GM18499 (cell line): ENCODE data around the gene SPPL3.
"Not testable (repeated sequence)": the region's sequence is repeated elsewhere in the genome, so short reads cannot be mapped to it uniquely, and the experiment has no call there.

Experiments
- ATAC-seq: cut with Tn5 transposase; IDR thresholded peaks from one replicate; pipeline ENCODE4 v1.9.1; 2021; ENCODE audit warnings: moderate number of reproducible peaks; ENCODE audit not compliant: insufficient read depth, unreplicated experiment

SPPL3 gene

DNA sequence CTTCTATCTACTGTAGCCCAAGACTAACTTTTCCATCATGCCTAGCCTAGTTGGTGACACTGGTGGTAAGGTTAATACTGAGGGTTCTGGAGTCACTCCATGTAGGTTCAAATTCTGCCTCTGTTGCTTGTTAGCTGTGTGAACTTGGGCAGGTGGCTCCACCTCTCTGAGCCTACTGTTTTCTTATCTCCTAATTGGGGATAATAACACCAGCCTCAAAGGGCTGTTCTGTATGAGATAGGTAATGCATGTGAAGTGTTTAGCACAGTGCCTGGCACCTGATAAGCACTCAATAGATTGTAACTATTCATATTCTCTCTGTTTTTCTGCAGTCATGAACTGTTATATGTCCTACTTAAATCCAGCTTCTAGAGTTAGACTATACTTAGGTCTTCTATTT is 17.5 kb upstream of the SPPL3 start:
- no peak for ATAC-seq

DNA sequence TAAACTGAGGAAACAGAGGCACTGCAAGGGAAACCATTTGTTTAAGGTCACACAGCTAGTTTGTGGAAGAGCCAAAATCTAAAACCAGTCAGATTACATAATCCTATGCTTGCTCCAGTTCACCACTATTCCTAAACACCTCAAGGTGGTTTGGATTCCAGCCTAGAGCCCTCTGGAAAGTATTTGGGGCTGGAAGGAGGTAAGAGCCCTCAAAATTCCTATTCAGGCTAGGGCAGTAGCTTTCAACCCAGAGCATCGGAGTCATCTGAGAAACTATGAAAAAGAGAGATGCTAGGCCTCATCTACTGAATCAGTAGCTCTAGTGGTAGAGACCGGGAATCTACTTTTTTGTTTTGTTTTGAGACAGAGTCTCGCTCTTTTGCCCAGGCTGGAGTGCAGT is 16.0 kb upstream of the SPPL3 start:
- no peak for ATAC-seq

DNA sequence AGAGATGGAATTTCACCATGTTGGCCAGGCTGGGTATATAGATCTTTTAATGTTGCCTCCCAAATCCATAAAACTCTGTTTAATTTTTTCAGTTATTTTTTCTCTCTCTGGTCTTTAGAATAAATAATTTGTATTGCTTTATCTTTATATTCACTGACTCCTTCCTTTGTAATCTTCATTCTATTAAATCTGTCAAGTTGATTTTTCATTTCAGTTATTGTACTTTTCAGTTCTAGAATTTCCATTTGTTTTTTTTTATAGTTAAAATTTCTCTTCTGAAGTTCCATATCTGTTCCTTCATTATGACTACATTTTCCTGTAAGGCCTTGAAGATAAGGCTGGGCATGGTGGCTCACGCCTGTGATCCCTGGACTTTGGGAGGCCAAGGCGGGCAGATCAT is 13.6 kb upstream of the SPPL3 start:
- no peak for ATAC-seq

DNA sequence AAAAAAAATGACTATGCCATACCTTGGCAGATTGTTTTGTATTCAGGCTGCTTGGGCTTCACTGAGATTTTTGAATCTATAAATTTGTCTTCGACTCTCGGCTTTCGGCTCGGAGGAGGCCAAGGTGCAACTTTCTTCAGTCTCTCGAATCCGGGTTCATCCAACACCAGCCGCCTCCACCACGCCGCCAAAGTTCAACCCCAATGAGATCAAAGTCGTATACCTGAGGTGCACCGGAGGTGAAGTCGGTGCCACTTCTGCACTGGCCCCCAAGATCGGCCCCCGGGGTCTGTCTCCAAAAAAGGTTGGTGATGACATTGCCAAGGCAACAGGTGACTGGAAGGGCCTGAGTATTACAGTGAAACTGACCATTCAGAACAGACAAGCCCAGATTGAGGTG is 12.4 kb upstream of the SPPL3 start:
- no peak for ATAC-seq

DNA sequence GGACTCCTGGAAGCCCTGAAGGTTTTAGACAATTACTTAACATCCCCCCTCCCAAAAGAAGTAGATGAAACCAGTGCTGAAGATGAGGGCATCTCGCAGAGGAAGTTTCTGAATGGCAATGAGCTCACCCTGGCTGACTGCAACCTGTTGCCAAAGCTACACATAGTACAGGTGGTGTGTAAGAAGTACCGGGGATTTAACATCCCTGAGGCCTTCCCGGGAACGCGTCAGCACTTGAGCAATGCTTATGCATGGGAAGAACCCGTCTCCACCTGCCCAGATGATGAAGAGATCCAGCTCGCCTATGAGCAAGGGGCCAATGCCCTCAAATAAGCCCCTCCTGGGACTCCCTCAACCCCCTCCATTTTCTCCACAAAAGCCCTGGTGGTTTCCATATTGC is 10.6 kb upstream of the SPPL3 start:
- no peak for ATAC-seq

- no peak for ATAC-seq
These were observed 5.6 kb upstream of the SPPL3 start for GRCh38 chr12:120909633-120910298.

- no peak for ATAC-seq
These were observed 1.8 kb upstream of the SPPL3 start for GRCh38 chr12:120905856-120906384.

GRCh38 chr12:120903412-120904196 is 554 bp downstream of the SPPL3 start:
- ATAC-seq = no peak

DNA sequence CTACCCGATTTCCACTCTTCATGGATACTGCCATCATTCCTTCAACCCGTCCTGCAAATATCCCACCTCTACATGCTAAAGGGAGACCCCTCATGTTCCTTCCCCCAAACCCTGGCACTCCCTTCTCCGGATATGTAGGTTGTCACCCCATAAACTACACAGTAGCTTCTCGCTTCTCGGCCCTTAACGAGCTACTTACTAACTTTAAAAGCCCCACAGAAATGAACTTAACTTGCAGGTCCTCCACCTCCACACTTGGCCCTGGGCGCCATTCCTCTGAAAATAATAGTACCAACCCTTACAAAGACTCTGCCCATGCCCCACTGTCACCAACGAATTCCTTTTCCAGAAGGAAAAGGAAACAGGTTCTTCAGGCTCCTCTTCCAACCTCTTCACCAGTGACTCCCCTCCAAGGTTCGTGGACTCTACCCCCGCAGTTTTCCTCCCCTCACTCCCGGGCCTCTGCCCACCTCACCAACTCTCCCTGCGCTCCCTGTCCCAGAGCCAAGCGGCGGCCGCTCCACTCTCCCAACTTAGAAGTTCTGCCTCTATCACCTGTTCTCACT is 1.2 kb downstream of the SPPL3 start:
- ATAC-seq = no peak

GRCh38 chr12:120901818-120902217 is 2.3 kb downstream of the SPPL3 start:
- no peak for ATAC-seq

GRCh38 chr12:120901101-120901500 is 3.1 kb downstream of the SPPL3 start:
- not testable (repeated sequence) for ATAC-seq

DNA sequence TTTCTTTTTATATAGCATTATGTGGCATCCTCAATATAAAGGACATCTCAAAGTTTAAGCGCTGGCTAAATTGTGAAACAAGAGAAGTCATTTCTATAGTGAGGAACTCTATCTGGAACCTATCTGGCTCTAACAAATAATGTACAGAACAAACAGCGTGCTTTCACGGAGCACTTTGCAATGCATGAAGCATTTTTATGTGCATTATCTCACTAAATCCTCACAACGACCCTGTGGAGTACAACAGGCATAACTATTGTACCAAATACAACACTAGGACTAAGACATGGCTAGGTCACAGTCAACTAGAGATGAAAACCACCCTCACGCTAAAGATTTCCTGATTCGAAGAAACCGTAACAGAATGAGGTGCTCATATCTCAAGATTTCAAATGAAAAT is 8.6 kb downstream of the SPPL3 start:
- no peak for ATAC-seq

DNA sequence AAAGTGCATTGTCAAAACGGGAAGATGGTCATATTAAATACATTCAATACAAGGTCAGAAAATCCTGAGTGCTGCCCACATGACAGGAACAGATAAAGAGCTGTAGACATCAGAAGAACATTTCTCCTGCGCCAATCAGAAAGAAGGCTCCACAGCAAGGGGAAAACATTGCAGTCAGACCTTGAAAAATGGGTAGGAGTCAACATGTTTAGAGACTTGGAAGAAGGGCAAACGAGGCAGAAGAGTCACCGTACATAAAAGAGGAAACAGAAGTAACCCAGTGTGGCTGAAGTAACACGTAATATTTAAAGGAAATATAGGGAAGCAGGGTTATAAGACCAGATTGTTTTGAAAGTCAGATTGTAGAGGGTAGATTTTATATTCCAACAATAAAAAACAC is 11.9 kb downstream of the SPPL3 start:
- ATAC-seq = no peak

GRCh38 chr12:120890963-120891362 is 13.2 kb downstream of the SPPL3 start:
- ATAC-seq = no peak

- ATAC-seq = no peak
These were observed 16.7 kb downstream of the SPPL3 start for GRCh38 chr12:120887253-120888043.

GRCh38 chr12:120886199-120887018 is 17.7 kb downstream of the SPPL3 start:
- ATAC-seq = no peak

GRCh38 chr12:120885521-120885920 is 18.6 kb downstream of the SPPL3 start:
- no peak for ATAC-seq

DNA sequence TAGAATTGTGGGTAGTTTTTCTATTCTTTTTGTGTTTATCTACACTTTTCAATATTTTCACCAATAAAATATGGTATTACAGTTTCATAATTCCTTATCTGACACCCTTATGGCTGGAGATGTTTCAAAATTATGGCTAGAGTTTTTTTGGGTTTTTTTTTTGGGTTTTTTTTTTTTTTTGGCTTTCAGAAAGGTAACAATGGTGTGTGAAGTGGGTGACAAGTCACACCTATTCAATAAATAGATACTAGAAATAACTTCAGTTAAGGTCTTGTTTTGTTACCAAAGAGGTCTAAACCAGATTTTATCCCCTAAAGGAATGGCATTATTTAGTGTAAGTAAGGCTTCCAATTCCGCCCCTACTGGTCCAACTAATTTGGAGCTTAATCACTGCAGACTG is 19.5 kb downstream of the SPPL3 start:
- no peak for ATAC-seq

DNA sequence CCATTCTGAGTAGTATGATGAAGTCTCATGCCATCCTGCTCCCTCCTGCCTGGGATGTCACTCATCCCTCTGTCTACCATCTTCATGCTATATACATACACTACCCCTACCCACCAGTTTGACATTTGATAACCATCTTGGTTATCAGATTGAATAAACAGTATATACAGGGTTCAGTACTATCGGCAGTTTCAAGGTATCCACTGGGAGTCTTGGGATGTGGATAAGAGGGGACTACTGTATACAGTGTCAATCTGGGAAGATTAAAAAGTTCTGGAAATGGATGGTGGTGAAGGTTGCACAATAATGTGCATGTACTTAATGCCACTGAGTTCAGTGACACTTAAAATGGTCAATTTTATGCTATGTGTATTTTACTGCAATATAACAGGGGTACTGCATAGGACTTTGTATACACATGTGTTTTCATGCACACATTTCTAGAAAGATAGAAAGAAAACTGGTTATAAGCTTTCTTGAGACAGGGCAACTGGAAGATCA is 22.1 kb downstream of the SPPL3 start:
- ATAC-seq = no peak
